ENCODE measurements around the gene ARSG.

Gene ARSG

DNA sequence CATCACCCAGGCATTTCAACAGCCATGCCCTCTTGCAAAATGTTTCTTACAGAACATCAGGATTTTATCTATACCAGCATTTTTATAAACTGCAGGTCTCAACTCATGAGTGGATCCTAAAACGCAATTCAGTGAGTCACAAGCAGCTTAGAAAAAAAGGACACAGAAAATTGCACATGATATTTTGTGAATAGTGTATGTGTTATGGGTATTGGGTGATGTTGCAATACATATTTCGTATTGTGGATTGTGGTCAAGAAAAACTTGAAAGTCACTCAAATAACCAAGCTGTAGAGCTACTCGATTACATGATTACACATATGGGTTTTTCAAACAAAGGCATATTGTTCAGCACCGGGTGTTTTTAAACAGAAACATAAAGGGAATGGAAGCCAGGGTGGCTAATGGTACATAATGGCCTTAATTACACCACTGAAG is 164.6 kb downstream of the ARSG start:
- Histone ChIP-seq H3K36me3 (ENCODE audit: insufficient read depth, low read length) (peaks cover 4% of the 10 kb centered on the region; the same call in 1 of the 2 replicates), H4K20me1 (ENCODE audit: insufficient read depth, low read length) (no peaks in the 10 kb centered on the region), H3K4me2 (ENCODE audit: low read length) (peak overlapping the region; percentile 69), H2AFZ (ENCODE audit: low read length) (no peak overlapping the region), H3K9me2 (ENCODE audit: low read depth, low read length) (no peaks in the 10 kb centered on the region), H3K9me3 (ENCODE audit: low read length) (no peaks in the 10 kb centered on the region), H3F3A (ENCODE audit: insufficient read depth, low read length) (no peaks in the 10 kb centered on the region), H3K4me3 (ENCODE audit: low read depth, low read length, poor library complexity, severe bottlenecking) (peak overlapping the region; percentile 67), H3K9ac (ENCODE audit: low read length) (peak overlapping the region; percentile 59; the same call in 1 of the 2 replicates), H3K27me3 (ENCODE audit: insufficient read depth, low read length) (no peaks in the 10 kb centered on the region), H3K4me1 (ENCODE audit: insufficient read depth, low read length, severe bottlenecking) (peaks cover 50% of the 10 kb centered on the region), H3K79me2 (ENCODE audit: insufficient read depth, low read length) (no peaks in the 10 kb centered on the region), H3K27ac (ENCODE audit: low read depth, low read length, poor library complexity, severe bottlenecking) (peak overlapping the region; percentile 6)
- TF ChIP-seq EZH2 (IDR thresholded peaks at IDR 0.05; ENCODE audit: borderline replicate concordance, low read length), result no peak
- TF ChIP-seq, protein P1, sequence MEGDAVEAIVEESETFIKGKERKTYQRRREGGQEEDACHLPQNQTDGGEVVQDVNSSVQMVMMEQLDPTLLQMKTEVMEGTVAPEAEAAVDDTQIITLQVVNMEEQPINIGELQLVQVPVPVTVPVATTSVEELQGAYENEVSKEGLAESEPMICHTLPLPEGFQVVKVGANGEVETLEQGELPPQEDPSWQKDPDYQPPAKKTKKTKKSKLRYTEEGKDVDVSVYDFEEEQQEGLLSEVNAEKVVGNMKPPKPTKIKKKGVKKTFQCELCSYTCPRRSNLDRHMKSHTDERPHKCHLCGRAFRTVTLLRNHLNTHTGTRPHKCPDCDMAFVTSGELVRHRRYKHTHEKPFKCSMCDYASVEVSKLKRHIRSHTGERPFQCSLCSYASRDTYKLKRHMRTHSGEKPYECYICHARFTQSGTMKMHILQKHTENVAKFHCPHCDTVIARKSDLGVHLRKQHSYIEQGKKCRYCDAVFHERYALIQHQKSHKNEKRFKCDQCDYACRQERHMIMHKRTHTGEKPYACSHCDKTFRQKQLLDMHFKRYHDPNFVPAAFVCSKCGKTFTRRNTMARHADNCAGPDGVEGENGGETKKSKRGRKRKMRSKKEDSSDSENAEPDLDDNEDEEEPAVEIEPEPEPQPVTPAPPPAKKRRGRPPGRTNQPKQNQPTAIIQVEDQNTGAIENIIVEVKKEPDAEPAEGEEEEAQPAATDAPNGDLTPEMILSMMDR (IDR thresholded peaks at IDR 0.05; ENCODE audit: low read length), result no peak

DNA sequence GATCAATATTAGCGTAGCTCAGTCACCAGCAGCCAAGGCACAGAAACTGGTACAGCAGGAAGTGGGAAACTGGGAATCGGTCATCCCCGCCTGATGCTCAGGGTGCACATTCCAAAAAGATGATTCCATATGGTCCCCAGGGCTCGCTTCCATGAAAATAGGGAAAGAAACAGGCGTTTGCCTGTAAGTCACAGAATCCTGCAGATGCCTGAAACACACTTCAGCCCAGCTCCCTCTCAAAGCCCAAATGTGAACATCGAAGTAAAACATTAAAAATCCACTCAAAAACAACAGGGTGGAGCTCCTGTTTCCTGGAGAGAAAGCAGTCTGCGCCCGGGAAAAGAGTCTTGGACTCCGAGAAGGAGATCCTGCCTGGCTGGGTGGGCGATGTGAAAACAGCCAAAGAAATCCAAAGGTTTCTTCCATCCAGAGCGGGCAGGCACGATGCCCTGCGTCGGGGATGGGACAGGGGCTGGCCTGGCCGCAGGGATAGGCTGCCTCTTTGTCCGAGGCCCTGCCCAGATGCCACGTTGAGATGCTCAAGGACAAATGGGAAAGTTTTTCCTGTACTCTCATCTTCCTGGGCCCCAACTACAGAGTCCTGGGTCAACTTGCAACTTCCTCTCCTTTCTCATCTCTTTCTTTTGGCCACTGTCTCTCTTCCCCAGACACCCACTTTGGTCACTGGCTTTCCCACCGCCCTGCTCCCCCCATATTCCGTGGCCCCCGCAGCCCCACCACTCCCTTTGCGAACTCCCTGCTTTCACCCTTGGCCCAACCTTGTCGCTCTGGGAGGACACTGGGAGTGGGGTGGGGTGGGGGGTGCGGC is 165.3 kb downstream of the ARSG start:
- no peak for TF ChIP-seq EZH2 (IDR thresholded peaks at IDR 0.05; ENCODE audit: borderline replicate concordance, low read length)
- TF ChIP-seq, protein P1 (IDR thresholded peaks at IDR 0.05; ENCODE audit: low read length), result no peak
- no peaks in the 10 kb centered on the region for H3F3A ChIP-seq (ENCODE audit: insufficient read depth, low read length)
- H3K27me3 ChIP-seq (ENCODE audit: insufficient read depth, low read length), result no peaks in the 10 kb centered on the region
- H3K79me2 ChIP-seq (ENCODE audit: insufficient read depth, low read length), result no peaks in the 10 kb centered on the region
- H3K4me2 ChIP-seq (ENCODE audit: low read length), result peak overlapping the region; percentile 69
- H3K4me3 ChIP-seq (ENCODE audit: low read depth, low read length, poor library complexity, severe bottlenecking), result peak overlapping the region; percentile 67
- H3K36me3 ChIP-seq (ENCODE audit: insufficient read depth, low read length), result peaks cover under 1% of the 10 kb centered on the region; the same call in 1 of the 2 replicates
- peak overlapping the region; percentile 59 for H3K9ac ChIP-seq (ENCODE audit: low read length)
- H3K27ac ChIP-seq (ENCODE audit: low read depth, low read length, poor library complexity, severe bottlenecking), result no peak overlapping the region
- H3K4me1 ChIP-seq (ENCODE audit: insufficient read depth, low read length, severe bottlenecking), result peaks cover 56% of the 10 kb centered on the region
- no peaks in the 10 kb centered on the region for H4K20me1 ChIP-seq (ENCODE audit: insufficient read depth, low read length)
- no peaks in the 10 kb centered on the region for H3K9me3 ChIP-seq (ENCODE audit: low read length)
- H2AFZ ChIP-seq (ENCODE audit: low read length), result no peak overlapping the region
- no peaks in the 10 kb centered on the region for H3K9me2 ChIP-seq (ENCODE audit: low read depth, low read length)

DNA sequence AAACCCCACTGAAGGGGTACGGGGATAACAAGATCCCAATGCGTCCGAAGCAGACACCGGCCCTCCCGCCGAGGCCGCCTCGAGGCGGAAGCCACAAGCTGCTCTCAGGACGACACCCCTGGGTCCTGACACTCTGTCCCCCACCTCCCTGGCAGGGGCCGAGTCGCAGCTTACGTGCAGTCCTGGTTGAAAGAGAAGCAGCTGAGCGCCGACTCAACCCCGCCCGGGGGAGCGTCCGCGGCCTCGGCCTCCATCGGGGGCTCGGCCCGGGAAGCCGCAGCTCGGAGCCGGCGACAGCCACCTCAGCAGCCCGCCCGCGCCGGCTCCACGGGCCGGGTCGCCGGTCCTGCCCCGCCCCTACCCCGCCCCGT is 165.9 kb downstream of the ARSG start, which contains the start of gene WIPI1:
WIPI1 (minus strand) TSS at position 329 of the 371 bp plus-strand sequence; CDS start at position 254, 75 bp downstream.
- Histone ChIP-seq H2AFZ (ENCODE audit: low read length) (no peak within 1 kb of the TSS), H3K27me3 (ENCODE audit: insufficient read depth, low read length) (no peaks in the 10 kb centered on the region), H3K4me1 (ENCODE audit: insufficient read depth, low read length, severe bottlenecking) (peaks cover 62% of the 10 kb centered on the region), H3K9me3 (ENCODE audit: low read length) (no peaks in the 10 kb centered on the region), H4K20me1 (ENCODE audit: insufficient read depth, low read length) (no peaks in the 10 kb centered on the region), H3K9ac (ENCODE audit: low read length) (peak within 1 kb of the TSS; percentile 59), H3K4me3 (ENCODE audit: low read depth, low read length, poor library complexity, severe bottlenecking) (peak within 1 kb of the TSS; percentile 67), H3K36me3 (ENCODE audit: insufficient read depth, low read length) (no peaks in the 10 kb centered on the region; the same call in 1 of the 2 replicates), H3K4me2 (ENCODE audit: low read length) (peak within 1 kb of the TSS; percentile 83), H3K27ac (ENCODE audit: low read depth, low read length, poor library complexity, severe bottlenecking) (peak within 1 kb of the TSS; percentile 78), H3F3A (ENCODE audit: insufficient read depth, low read length) (no peaks in the 10 kb centered on the region), H3K9me2 (ENCODE audit: low read depth, low read length) (no peaks in the 10 kb centered on the region), H3K79me2 (ENCODE audit: insufficient read depth, low read length) (no peaks in the 10 kb centered on the region)
- TF ChIP-seq EZH2 (IDR thresholded peaks at IDR 0.05; ENCODE audit: borderline replicate concordance, low read length), result no peak
- TF ChIP-seq, protein P1 (IDR thresholded peaks at IDR 0.05; ENCODE audit: low read length), result no peak

Data from OCI-LY1 (cell line).